Lung microvascular endothelial cell (primary cell): Measurements from ENCODE around the gene VASH1. TPM values are rescaled to one million over a fixed set of nuclear protein-coding genes. Genes with fewer than 3 reads are reported as not detected.
"Not testable (repeated sequence)": the region's sequence is repeated elsewhere in the genome, so short reads cannot be mapped to it uniquely, and the experiment has no call there.

ENCODE experiments used
- DNase-seq, 2 donors: peaks; one replicate each; pipeline versions ENCODE4 v3.0.0 to v3.0.0-alpha.2; 2010; ENCODE audit warnings: low read depth in 2 of 2
- total RNA-seq: library from RNA; depleted of rRNA; stranded (reverse); fragments of >200 nt; gene quantifications from 2 replicates; pipeline ENCODE4 v1.2.1, GENCODE V29; 2014

The VASH1 gene
- 11.6 and 15.3 TPM in 2 replicates for total RNA-seq

DNA sequence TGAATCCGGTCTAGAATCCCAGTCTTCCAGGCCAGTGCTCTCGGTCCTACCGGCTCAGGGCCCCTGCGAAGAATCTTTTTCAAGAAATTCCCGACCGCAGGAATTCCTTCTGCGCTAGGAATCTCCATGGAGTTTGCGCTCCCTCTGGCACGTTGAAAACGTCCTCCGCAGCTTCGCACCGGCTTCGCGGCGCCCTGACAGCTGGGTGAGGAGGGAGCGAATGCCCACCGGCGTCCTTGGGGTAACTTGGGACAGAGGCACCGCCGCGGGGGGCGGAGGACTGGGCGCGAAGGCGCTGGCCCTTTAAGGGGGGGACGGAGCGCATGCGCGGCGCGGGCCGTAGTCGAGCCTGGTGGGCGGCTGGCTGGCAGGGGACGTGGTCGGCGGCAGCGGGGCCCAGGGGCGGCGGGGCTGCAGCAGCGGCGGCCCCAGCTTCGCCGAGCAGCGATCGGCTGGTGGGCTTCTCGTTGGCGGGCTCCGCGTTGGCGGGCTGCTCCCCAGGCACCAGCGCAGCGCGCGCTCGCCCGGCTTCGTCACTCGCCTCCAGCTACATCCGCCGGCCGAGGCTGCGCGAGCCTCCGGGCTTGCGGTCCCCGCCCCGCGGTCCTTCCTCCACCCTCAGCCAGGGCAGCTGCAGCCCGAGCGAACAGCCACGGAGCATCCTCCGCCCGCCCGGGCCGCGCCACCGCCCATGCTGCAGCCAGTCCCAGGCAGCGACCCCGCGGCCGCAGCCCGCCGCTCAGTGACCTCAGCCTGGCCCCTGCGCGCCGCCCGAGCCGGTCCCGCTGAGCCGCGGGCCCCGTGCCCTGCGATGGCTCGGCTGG is at the start of gene VASH1:
TSS of gene VASH1 (plus strand) at position 333 of the 824 bp plus-strand sequence. CDS start 1,354 bp downstream, outside the sequence.
- DNase-seq, result peak; percentile 74 to 82

DNA sequence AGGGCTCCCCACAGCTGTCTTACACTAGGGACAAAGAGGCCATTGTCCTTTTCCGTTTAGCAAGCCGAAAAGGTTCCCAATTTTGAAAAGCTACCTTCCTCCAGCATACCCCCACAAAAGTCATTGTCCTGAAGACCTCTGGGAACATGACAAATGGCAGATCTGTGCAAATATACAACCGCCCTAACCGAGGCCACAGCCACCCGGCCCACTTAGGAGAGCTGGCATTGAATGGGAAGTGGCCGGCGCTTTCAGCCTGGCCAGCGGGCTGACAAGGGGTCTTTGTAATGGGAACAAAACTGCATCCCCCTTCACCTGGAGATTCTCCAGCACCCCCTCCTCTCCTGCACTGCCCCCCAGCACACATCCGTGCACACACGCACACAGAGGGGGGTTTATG is 48.1 kb upstream of the VASH1 start:
- no peak for DNase-seq

DNA sequence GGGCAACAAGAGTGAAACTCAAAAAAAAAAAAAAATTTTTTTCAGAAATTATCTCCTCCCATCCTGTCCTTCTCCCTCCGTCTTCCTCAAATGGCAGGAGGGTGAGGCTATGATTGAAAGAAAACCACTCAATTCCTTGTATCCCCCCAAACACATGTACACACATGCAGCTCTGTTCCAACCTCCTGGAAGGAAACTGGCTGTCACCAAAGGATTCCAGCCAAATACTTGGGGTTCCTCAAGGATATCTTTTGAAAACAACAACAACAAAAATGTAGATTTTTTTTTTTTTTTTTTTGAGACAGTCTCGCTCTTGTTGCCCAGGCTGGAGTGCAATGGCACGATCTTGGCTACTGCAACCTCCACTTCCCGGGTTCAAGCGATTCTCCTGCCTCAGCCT is 46.8 kb upstream of the VASH1 start:
- no peak for DNase-seq

DNA sequence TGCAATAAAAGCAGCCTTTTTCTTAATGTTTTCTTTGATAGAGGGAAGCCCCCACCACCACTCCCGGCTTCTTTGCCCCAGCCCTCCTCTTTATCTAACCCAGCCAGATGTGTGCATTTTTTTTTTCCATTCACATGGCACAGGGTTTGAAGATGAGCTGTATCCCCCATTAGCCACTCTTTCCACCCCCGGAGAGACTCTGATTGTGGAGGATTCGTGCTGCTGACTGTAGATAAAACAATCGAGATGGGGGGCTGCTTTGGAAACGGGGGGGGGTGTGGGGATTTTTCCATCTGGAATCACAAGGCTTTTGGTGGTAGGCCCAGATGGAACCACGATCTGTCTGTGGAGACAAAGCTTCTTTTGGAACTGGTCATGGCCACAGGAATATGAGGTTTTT is 46.2 kb upstream of the VASH1 start:
- peak in 1 of 2 donors; percentile 30 for DNase-seq

DNA sequence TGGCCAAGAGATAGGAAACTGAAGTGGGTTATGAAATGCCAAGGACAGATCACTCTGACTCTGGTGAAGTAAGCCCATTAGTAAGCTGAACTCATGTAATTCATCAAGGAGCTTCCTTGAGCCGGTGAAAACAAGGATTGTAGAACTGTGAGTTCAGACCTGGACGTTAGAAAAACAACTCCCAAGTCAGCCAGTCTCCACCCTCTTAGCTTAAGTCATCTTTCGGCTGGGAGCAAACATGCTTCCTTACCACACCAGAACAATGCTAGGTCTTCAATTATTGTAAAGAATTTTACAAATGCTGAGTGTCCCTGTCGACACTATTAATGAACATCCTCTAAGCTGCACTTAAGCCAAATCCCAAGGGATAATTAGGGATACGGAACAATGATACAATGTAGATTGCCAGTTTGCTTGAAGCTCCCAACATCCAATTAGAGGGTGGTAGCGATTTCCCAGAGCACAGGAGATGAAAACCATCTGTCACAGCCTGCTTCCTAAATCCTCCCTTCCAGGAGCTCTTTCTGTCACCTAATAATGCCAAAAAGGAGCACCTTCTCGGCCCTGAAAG is 45.7 kb upstream of the VASH1 start:
- peak in 1 of 2 donors; percentile 55 for DNase-seq

DNA sequence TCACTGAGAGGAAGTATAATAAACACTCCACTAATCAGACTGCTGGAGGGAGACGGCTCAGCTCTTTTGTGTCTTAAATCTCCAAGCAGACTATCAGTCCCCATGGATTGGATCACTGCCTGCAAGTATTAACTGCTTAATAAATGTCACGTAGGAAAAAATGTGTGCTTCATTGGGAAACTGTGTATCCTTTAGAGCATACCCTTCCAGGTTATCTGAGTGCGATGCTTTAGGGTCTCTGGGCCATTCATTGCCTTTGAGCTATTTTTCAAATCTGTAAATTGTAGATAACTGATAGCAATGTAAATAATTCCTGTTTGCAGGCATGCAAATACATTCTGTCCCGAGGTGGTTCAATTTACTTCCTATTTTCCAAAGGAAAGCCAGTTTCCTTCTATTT is 45.0 kb upstream of the VASH1 start:
- DNase-seq, result no peak

DNA sequence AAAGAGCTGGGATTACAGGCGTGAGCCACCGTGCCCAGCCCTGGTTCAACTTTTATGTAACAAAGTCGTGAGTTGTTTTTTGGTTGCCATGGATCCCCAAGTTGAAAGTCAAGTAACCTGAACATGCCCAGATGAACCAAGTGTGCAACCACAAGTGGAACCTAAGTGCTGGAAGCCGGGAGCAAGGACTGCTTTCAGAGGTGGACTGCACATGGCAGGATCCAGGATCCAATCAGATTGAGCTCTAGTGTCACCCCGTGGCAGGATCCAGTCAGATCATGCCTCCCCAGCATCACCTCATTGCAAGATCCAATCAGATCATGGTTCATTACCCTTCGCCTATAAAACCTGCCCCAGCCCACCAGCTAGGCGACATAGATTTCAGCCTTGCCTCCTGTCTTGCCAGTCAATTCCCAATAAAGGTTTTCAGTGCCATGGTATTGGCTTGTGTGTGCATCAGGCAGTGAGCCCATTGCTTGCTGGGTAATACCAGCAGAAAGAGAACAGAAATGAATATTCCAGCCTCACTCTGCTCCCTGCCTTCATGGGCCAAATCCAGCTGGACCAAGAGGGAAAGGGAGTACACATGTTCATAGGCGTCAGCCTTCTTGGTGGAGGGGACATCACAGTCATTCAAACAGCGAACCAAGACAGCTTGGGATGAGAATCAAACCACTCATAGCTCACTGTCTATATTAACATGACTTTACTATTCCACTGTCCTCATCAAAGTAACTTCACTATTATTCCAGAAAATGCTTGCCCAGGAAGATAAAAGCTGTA is 43.6 kb upstream of the VASH1 start:
- no peak for DNase-seq

DNA sequence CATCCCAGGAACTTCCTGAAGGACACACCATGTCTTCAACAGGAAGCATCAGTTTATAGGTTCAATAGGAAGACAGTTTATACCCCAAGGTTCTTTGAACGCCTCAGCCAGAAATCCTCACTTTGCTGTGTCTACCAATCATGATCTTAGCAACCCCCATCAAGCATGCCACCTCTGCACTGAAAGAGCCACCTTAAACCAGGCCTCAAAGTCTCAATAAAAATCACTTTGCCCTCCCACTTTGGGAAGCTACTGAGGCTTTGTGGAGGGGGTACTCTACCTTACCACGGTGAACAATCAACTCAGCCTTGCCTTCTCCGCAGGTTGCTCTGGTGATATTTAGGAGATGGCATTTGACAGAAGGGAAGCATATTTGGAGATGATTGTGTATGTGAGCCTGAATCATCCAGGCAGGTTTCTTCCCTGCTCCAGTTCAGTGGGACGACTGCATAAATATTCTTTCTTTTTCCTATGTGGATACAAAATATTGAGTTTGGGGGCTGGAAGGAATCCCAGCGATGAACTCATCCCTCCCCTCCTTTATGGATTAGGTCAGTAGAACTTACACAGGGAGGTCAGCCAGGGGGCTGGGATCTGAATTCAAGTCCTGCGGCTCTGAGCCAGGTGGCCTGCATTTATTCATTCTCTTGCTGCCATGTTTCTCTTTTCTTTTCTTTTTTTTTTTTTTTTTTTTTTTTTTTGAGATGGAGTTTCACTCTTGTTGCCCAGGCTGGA is 42.8 kb upstream of the VASH1 start:
- no peak for DNase-seq

DNA sequence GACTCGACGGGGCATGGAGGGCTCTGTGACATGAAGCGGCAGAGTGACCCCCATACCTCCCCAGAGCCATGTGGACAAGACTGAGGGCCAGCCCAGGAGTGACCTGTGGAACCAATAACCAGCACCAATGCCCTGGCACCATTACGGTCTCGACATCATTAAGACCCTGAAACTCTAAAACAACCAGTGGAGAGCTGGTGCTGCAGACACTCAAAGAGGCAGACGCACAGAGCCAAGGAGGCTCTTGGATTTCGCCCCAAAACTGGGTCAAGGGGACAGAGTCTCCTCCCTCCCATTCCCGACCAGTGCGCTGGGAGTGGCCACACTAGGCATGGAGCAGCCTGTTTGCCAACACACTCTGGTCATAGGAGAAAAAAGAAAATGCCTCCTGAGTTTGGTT is 41.6 kb upstream of the VASH1 start:
- DNase-seq, result no peak

DNA sequence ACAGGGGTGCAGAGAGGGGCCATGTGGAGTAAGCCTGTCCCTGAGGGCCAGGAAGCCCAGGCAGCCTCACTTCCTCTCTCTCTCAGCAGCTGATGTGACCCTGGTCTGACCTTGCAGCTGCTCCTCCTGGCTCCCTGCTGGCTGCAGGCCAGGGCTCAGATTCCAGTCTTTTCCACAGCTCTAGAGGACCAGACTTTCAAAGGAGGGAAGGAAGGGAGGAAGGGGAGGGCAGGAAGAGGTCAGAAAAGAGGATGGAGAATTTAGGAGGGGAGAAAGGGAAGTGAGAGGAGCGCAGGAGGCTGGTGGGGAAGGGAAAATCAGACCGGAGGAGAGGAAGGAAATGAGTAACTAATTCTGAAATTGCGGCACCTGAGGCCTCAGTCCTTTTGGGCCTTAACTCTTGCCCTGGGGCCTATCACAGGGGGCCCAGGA is 40.9 kb upstream of the VASH1 start:
- DNase-seq, result peak; percentile 55 to 88

DNA sequence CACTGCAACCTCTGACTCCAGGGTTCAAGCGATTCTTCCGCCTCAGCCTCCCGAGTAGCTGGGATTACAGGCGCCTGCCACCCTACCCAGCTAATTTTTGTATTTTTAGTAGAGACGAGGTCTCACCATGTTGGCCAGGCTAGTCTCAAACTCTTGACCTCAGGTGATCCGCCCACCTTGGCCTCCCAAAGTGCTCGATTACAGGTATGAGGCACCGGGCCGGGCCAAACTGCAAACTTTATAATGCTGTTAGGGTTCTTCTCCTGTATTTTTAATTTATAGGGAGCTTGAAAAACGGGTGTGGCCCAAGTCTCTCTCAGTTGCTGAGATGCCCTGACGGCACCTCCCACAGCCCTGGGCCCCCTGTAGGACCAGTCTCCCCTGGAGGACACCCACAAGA is 39.8 kb upstream of the VASH1 start:
- not testable (repeated sequence) for DNase-seq

DNA sequence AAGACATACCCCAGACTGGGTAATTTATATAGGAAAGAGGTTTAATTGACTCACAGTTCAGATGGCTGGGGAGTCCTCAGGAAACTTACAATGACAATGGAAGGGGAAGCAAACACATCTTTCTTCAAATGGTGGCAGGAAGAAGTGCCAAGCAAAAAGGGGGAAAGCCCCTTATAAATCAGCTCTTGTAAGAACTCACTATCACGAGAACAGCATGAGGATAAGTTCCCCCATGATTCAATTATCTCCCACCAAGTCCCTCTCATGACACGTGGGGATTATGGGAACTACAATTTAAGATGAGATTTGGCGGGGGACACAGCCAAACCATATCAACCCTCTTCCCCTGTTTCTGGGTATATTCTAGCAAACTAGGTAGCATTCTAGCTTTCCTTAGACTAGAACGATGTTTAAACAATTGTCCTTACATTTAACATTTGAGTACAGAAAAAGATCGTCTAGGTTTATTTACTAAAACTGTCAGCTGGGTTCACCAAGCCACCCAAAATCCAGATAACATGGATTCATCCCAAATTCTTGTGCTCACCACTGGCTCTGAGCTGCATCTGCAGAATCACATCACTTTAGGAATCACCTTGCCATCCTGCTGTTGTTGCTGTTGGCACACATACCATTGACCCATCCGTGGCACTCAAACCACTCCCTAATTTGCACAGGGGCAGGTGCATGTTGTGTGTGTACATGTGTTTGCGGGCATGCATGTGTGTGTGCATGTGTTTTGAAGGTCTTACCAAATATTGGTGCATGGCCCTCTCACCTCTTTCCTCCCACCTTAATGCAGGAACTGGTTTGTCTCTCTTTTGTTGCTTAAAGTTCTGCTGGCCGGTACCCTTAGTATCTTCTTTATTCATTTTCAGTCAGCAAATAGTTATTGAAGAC is 36.4 kb upstream of the VASH1 start:
- DNase-seq, result no peak

DNA sequence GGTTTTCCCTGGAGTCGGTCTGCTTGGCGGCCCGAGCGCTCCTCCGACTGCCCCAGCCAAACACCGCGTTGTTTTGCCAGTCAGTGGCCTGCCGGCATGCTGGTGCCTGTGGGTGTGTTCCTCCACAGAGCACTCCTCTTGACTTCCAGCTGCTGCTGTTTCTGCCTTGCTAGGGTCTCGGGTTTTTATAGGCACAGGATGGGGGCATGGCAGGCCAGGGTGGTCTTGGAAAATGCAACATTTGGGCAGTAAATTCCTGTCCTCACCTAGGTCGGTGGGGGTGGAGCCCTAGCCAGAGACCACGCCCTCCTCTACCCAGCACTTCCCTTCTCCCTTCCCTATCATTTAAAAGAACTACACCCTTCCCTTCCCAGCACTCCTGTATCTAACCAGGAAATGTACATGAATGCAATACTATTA is 34.7 kb upstream of the VASH1 start:
- no peak for DNase-seq

DNA sequence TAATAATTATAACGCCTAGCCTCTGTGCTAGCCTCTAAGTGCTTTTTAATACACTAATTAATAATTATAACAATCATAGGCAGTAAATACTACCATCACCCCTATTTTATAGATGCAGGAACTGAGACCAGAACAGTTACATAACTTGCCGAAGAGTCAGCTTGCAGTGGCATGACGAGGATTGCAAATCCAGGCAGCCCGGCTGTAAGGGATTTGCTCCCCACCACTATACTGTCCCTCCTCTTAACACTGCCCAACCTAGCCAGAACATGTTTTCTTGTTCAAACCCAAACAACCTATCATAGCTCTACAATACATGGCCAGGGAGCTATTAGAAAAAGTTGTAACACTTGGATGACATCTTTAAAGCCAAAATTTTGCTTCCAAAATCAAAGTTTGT is 33.9 kb upstream of the VASH1 start:
- no peak for DNase-seq

DNA sequence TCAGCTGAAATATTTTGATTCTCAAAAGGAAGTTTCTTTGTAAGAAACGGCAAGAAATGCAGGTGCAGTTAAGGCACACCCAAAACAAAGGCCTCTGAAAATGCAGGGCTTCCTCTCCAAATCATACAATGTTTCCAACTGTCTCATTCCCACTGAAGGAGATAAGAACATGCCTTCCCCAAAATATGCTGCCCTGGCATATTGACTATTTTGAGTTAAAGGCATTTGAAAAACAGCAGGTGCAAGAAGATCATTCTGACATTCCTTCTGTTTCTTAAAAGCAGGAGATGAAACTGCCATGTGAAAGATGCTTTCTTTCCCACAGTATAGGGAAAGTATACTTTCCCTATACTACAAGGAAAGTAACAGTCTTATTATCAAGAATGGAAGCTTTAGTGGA is 33.4 kb upstream of the VASH1 start:
- peak in 1 of 2 donors; percentile 22 for DNase-seq

DNA sequence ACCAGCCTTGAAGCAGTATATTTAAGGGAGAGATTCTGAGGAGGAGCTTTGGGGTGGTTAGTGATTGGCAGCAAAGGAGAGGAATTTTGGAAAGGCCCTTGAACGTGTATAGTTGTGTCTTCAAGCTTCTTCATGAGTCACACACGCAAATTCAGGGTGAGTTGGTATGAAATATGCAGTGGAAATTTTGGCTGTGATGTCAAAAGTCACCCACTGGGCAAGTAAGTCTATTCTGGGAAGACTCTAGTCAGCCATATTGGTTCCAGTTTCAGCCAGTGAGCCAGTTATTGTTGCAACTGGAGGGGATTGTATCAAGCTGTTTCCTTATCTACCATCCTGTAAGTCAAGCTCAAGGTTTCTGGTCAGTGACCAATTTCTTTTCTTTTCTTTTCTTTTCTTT is 32.0 kb upstream of the VASH1 start:
- DNase-seq, result no peak

DNA sequence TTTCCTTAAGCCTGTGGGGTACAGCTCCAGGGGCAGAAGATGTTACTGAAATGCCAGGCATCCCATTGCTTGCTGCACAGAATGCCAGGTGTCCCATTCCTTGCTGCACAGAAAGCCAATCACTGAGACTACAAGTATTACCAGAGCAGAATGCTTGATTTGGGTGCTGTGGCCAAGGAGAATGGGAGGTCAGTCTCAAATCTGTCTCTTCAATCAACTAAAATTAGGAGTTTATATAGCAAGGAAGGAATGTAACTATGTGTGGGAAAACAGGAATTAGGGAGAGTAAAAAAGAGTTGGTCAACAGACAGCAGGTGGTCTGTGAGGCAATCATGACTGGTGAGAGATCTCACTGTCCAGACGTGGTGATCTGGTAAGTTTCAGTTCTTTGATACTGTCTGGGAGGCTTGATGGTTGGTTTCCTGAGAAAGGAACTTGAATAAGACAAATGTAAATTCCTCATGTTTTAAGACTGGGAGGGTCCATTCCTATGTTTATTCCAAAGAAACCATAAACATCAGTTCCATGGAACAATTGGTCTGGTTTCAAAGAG is 31.2 kb upstream of the VASH1 start:
- DNase-seq, result peak in 1 of 2 donors; percentile 60

DNA sequence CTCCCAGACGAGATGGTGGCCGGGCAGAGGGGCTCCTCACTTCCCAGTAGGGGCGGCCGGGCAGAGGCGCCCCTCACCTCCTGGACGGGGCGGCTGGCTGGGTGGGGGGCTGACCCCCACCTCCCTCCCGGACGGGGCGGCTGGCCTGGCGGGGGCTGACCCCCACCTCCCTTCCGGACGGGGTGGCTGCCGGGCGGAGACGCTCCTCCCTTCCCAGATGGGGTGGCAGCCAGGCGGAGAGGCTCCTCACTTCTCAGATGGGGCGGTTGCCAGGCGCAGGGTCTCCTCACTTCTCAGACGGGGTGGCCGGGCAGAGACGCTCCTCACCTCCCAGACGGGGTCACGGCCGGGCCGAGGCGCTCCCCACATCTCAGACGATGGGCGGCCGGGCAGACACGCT is 26.8 kb upstream of the VASH1 start:
- not testable (repeated sequence) for DNase-seq

DNA sequence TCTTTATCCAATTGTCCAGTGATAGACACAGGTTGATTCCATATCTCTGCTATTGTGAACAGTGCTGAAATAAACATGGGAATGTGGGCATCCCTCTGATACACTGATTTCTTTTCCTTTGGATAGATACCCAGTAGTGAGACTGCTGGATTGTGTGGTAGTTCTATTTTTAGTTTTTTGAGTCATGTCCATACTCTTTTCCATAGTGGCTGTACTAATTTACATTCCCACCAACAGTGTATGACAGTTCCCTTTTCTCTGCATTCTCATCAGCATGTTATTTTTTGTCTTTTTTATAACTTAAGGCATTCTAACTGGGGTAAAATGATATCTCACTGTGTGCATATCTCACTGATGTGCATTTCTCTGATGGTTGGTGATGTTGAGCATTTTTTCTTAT is 24.8 kb upstream of the VASH1 start:
- no peak for DNase-seq

DNA sequence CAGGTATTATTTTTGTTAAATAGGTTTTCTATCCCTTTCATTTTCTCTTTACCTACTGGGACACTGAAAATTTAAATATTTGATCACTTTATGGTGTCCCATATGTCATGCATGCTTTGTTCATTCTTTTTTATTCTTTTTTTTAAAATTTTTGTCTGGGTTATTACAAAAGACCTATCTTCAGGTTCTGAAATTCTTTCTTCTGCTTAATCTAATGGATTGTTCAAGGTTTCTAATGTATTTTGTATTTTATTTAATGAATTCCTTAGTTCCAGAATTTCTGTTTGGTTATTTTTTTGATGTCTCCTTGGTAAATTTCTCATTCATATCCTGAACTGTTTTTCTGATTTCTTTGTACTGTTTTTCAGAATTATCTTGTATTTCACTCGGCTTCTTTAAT is 20.2 kb upstream of the VASH1 start:
- no peak for DNase-seq
